ENCODE results near the gene GPR87. TPM values are rescaled to one million over a fixed set of nuclear protein-coding genes. Genes with fewer than 3 reads are reported as not detected.

The GPR87 gene
- total RNA-seq, 1 experiment from 2014 or later: not detected

- Mint-ChIP-seq H3K9me3 (no peaks in the 10 kb centered on the region), H3K4me3 (no peak overlapping the region), H3K36me3 (0 out of 2 replicates have a peak, but pooled peaks cover 2% of the 10 kb centered on the region), H3K27me3 (ENCODE audit: low read depth) (no peaks in the 10 kb centered on the region), H3K4me1 (peaks cover 33% of the 10 kb centered on the region), H3K27ac (peak overlapping the region; percentile 70; the same call in 1 of the 2 replicates)
- DNase-seq (ENCODE audit: low spot score) (no peak), ATAC-seq (no peak)
- TF ChIP-seq IRF1 (CRISPR knock-in tag; IDR thresholded peaks at IDR 0.05) (no peak), MAX (CRISPR knock-in tag; IDR thresholded peaks at IDR 0.05) (no peak), ZNF671 (CRISPR knock-in tag; IDR thresholded peaks at IDR 0.05) (no peak), RORB (CRISPR knock-in tag; IDR thresholded peaks at IDR 0.05) (no peak), GRHL2 (CRISPR knock-in tag; IDR thresholded peaks at IDR 0.05; ENCODE audit: insufficient replicate concordance, severe bottlenecking) (no peak), RELA (CRISPR knock-in tag; IDR thresholded peaks at IDR 0.05; ENCODE audit: borderline replicate concordance) (no peak), ATF3 (CRISPR knock-in tag; conservative IDR thresholded peaks at IDR 0.05) (no peak), CREB1 (CRISPR knock-in tag; IDR thresholded peaks at IDR 0.05) (no peak), NR2C2 (CRISPR knock-in tag; IDR thresholded peaks at IDR 0.05) (no peak), JUN (CRISPR knock-in tag; IDR thresholded peaks at IDR 0.05) (no peak), EMX1 (CRISPR knock-in tag; IDR thresholded peaks at IDR 0.05) (no peak), ZNF219 (CRISPR knock-in tag; IDR thresholded peaks at IDR 0.05; ENCODE audit: borderline replicate concordance) (no peak), OVOL2 (CRISPR knock-in tag; IDR thresholded peaks at IDR 0.05; ENCODE audit: borderline replicate concordance) (no peak), SOX15 (CRISPR knock-in tag; IDR thresholded peaks at IDR 0.05) (no peak), MXD4 (CRISPR knock-in tag; IDR thresholded peaks at IDR 0.05; ENCODE audit: borderline replicate concordance) (no peak)
- TF ChIP-seq, protein P1, sequence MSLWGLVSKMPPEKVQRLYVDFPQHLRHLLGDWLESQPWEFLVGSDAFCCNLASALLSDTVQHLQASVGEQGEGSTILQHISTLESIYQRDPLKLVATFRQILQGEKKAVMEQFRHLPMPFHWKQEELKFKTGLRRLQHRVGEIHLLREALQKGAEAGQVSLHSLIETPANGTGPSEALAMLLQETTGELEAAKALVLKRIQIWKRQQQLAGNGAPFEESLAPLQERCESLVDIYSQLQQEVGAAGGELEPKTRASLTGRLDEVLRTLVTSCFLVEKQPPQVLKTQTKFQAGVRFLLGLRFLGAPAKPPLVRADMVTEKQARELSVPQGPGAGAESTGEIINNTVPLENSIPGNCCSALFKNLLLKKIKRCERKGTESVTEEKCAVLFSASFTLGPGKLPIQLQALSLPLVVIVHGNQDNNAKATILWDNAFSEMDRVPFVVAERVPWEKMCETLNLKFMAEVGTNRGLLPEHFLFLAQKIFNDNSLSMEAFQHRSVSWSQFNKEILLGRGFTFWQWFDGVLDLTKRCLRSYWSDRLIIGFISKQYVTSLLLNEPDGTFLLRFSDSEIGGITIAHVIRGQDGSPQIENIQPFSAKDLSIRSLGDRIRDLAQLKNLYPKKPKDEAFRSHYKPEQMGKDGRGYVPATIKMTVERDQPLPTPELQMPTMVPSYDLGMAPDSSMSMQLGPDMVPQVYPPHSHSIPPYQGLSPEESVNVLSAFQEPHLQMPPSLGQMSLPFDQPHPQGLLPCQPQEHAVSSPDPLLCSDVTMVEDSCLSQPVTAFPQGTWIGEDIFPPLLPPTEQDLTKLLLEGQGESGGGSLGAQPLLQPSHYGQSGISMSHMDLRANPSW (CRISPR knock-in tag; conservative IDR thresholded peaks at IDR 0.05; ENCODE audit: low read depth): no peak
- TF ChIP-seq, protein P2, sequence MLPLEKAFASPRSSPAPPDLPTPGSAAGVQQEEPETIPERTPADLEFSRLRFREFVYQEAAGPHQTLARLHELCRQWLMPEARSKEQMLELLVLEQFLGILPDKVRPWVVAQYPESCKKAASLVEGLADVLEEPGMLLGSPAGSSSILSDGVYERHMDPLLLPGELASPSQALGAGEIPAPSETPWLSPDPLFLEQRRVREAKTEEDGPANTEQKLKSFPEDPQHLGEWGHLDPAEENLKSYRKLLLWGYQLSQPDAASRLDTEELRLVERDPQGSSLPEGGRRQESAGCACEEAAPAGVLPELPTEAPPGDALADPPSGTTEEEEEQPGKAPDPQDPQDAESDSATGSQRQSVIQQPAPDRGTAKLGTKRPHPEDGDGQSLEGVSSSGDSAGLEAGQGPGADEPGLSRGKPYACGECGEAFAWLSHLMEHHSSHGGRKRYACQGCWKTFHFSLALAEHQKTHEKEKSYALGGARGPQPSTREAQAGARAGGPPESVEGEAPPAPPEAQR (CRISPR knock-in tag; IDR thresholded peaks at IDR 0.05): no peak
- TF ChIP-seq, protein P3, sequence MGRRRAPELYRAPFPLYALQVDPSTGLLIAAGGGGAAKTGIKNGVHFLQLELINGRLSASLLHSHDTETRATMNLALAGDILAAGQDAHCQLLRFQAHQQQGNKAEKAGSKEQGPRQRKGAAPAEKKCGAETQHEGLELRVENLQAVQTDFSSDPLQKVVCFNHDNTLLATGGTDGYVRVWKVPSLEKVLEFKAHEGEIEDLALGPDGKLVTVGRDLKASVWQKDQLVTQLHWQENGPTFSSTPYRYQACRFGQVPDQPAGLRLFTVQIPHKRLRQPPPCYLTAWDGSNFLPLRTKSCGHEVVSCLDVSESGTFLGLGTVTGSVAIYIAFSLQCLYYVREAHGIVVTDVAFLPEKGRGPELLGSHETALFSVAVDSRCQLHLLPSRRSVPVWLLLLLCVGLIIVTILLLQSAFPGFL (CRISPR knock-in tag; IDR thresholded peaks at IDR 0.05; ENCODE audit: borderline replicate concordance): no peak
- TF ChIP-seq, protein P4, sequence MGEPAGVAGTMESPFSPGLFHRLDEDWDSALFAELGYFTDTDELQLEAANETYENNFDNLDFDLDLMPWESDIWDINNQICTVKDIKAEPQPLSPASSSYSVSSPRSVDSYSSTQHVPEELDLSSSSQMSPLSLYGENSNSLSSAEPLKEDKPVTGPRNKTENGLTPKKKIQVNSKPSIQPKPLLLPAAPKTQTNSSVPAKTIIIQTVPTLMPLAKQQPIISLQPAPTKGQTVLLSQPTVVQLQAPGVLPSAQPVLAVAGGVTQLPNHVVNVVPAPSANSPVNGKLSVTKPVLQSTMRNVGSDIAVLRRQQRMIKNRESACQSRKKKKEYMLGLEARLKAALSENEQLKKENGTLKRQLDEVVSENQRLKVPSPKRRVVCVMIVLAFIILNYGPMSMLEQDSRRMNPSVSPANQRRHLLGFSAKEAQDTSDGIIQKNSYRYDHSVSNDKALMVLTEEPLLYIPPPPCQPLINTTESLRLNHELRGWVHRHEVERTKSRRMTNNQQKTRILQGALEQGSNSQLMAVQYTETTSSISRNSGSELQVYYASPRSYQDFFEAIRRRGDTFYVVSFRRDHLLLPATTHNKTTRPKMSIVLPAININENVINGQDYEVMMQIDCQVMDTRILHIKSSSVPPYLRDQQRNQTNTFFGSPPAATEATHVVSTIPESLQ (CRISPR knock-in tag; IDR thresholded peaks at IDR 0.05): no peak
- TF ChIP-seq, protein P5, sequence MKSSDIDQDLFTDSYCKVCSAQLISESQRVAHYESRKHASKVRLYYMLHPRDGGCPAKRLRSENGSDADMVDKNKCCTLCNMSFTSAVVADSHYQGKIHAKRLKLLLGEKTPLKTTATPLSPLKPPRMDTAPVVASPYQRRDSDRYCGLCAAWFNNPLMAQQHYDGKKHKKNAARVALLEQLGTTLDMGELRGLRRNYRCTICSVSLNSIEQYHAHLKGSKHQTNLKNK (CRISPR knock-in tag; IDR thresholded peaks at IDR 0.05): no peak
- ChIA-PET POLR2A (no interaction called here), CTCF (no interaction called here)
These were observed 48.1 kb downstream of the GPR87 start for GRCh38 chr3:151268267-151269235.
